A549 (cell line): ENCODE results near the gene ANKRD29. TPM values are rescaled to one million over a fixed set of nuclear protein-coding genes. Genes with fewer than 3 reads are reported as not detected.

Experiments
- ATAC-seq, 2 experiments: fragments of 200-7000 bp in 1 of 2; fragments of >200 bp in 1 of 2; cut with Nextera tagmentation in 1 of 2; cut with Tn5 transposase in 1 of 2; 3 replicates each; pipeline versions ENCODE4 v1.8.0 to v1.9.1; 2018 to 2020; ENCODE audit warnings: mild to moderate bottlenecking in 1 of 2, moderate library complexity in 1 of 2
- CTCF ChIA-PET: fragments of 300-600 bp; sonication (Branson Sonifier 250); formaldehyde crosslinking; extraction: SDS; loops from one replicate; lab custom pipeline; 2021; ENCODE audit warnings: antibody characterized with exemption, inconsistent platforms; lab: Yijun Ruan, JAX
- POLR2A ChIA-PET: fragments of 350-600 bp; formaldehyde crosslinking; extraction: SDS; loops from one replicate; lab custom pipeline; 2021; ENCODE audit warnings: antibody characterized with exemption, inconsistent platforms; lab: Yijun Ruan, JAX
- DNase-seq, 2 experiments: peaks; one replicate each; pipeline versions ENCODE4 v3.0.0 to v3.0.0-alpha.2; 2011 to 2016; ENCODE audit warnings: low read depth in 1 of 2, low spot score in 1 of 2
- FAIRE-seq: peaks from 2 replicates; lab custom pipeline; 2011; peaks lifted over from hg19 to GRCh38; lab: Jason Lieb, UNC
- H3K27ac ChIP-seq, 2 experiments: fragments of >200 bp; sonication (Bioruptor Twin); formaldehyde crosslinking; 3 replicates each; pipeline ENCODE4 v1.5.1; 2016 to 2017
- H3K4me1 ChIP-seq: fragments of >200 bp; sonication (Bioruptor Twin); formaldehyde crosslinking; 3 replicates; pipeline ENCODE4 v1.6.1; 2016
- H3K4me2 ChIP-seq: fragments of >200 bp; sonication (Bioruptor Twin); formaldehyde crosslinking; 3 replicates; pipeline ENCODE4 v1.6.1; 2016
- H3K4me3 ChIP-seq: fragments of >200 bp; sonication (Bioruptor Twin); formaldehyde crosslinking; 3 replicates; pipeline ENCODE4 v1.5.1; 2016
- H3K9me3 ChIP-seq: fragments of >200 bp; sonication (Bioruptor Twin); formaldehyde crosslinking; 3 replicates; pipeline ENCODE4 v1.6.1; 2016
- ATOH8 ChIP-seq: fragments of 250-450 bp; sonication (Bioruptor Pico); IDR thresholded peaks from 2 replicates; pipeline ENCODE4 v1.5.0; 2020; ENCODE audit warnings: low read depth, mild to moderate bottlenecking, moderate library complexity
- BCL3 ChIP-seq: fragments of >200 bp; sonication (Bioruptor Twin); formaldehyde crosslinking; IDR thresholded peaks from 3 replicates; pipeline ENCODE4 v1.6.1; 2016
- CBX8 ChIP-seq: fragments of 200-600 bp; sonication (generic); IDR thresholded peaks from 2 replicates; pipeline ENCODE4 v1.6.1; 2016
- CEBPB ChIP-seq, 2 experiments: fragments of >200 bp in 1 of 2; sonication (Bioruptor Twin) in 1 of 2; formaldehyde crosslinking in 1 of 2; IDR thresholded peaks; 2 replicates each; pipeline ENCODE4 v1.6.1; 2012 to 2016
- CHD2 ChIP-seq: fragments of 150-350 bp; IDR thresholded peaks from 2 replicates; pipeline ENCODE4 v1.6.1; 2014; ENCODE audit warnings: low read length; ENCODE audit not compliant: partially characterized antibody
- CHD4 ChIP-seq: fragments of 200-600 bp; sonication (generic); IDR thresholded peaks from 2 replicates; pipeline ENCODE4 v1.6.1; 2016; ENCODE audit warnings: antibody characterized with exemption, mild to moderate bottlenecking, borderline replicate concordance
- EHMT2 ChIP-seq: fragments of 200-600 bp; sonication (generic); IDR thresholded peaks from 2 replicates; pipeline ENCODE4 v1.6.1; 2016; ENCODE audit warnings: antibody characterized with exemption, low read depth, mild to moderate bottlenecking, moderate library complexity
- EP300 ChIP-seq, 2 experiments: fragments of >200 bp; sonication (Bioruptor Twin); formaldehyde crosslinking; IDR thresholded peaks; 2 replicates in 1 of 2; 3 replicates in 1 of 2; pipeline ENCODE4 v1.6.1; 2016 to 2017
- ESRRA ChIP-seq: fragments of 150-350 bp; IDR thresholded peaks from 2 replicates; pipeline ENCODE4 v1.6.1; 2014; ENCODE audit warnings: mild to moderate bottlenecking, low read length, borderline replicate concordance
- FOXS1 ChIP-seq: fragments of 250-450 bp; sonication (Bioruptor Pico); IDR thresholded peaks from 2 replicates; pipeline ENCODE4 v1.5.0; 2020; ENCODE audit warnings: mild to moderate bottlenecking, moderate library complexity
- GATA3 ChIP-seq: IDR thresholded peaks from 2 replicates; pipeline ENCODE4 v1.6.1; 2012; ENCODE audit warnings: borderline replicate concordance
- HEYL ChIP-seq: fragments of 250-450 bp; sonication (Bioruptor Pico); IDR thresholded peaks from 2 replicates; pipeline ENCODE4 v1.8.0; 2021; ENCODE audit warnings: mild to moderate bottlenecking, moderate library complexity
- HOXA7 ChIP-seq: fragments of 250-450 bp; sonication (Bioruptor Pico); IDR thresholded peaks from 2 replicates; pipeline ENCODE4 v1.5.0; 2020; ENCODE audit warnings: mild to moderate bottlenecking, moderate library complexity
- HOXB5 ChIP-seq: fragments of 250-450 bp; sonication (Bioruptor Pico); IDR thresholded peaks from 2 replicates; pipeline ENCODE4 v1.5.0; 2020; ENCODE audit warnings: mild to moderate bottlenecking, moderate library complexity
- JUNB ChIP-seq: fragments of >200 bp; sonication (Bioruptor Twin); formaldehyde crosslinking; IDR thresholded peaks from 2 replicates; pipeline ENCODE4 v1.6.1; 2016
- KDM1A ChIP-seq: fragments of 200-600 bp; sonication (generic); IDR thresholded peaks from 2 replicates; pipeline ENCODE4 v1.6.1; 2016; ENCODE audit warnings: low read depth, mild to moderate bottlenecking
- KDM5A ChIP-seq: fragments of 200-600 bp; sonication (generic); IDR thresholded peaks from 2 replicates; pipeline ENCODE4 v1.6.1; 2016; ENCODE audit warnings: antibody characterized with exemption, mild to moderate bottlenecking
- MAFK ChIP-seq: fragments of 450-650 bp; IDR thresholded peaks from 2 replicates; pipeline ENCODE4 v1.6.1; 2014; ENCODE audit not compliant: partially characterized antibody
- MAX ChIP-seq: IDR thresholded peaks from 2 replicates; pipeline ENCODE4 v1.6.1; 2012
- MAZ ChIP-seq: fragments of 150-350 bp; IDR thresholded peaks from 2 replicates; pipeline ENCODE4 v1.6.1; 2014; ENCODE audit warnings: antibody characterized with exemption, low read depth, low read length, borderline replicate concordance
- MYC ChIP-seq: IDR thresholded peaks from 2 replicates; pipeline ENCODE4 v1.6.1; 2012; ENCODE audit warnings: mild to moderate bottlenecking, inconsistent platforms, low read length, improper control_type of control experiment, borderline replicate concordance
- NR3C1 ChIP-seq: fragments of >200 bp; sonication (Bioruptor Twin); formaldehyde crosslinking; IDR thresholded peaks from 3 replicates; pipeline ENCODE4 v1.6.1; 2017
- PHF8 ChIP-seq: fragments of 200-600 bp; sonication (generic); IDR thresholded peaks from 2 replicates; pipeline ENCODE4 v1.6.1; 2016; ENCODE audit warnings: low read depth, mild to moderate bottlenecking, antibody characterized with exemption, moderate library complexity, borderline replicate concordance
- POLR2A ChIP-seq: IDR thresholded peaks from 2 replicates; pipeline ENCODE4 v1.6.1; 2012; ENCODE audit warnings: mild to moderate bottlenecking, low read length
- RAD21 ChIP-seq, 2 experiments: fragments of >200 bp in 1 of 2; sonication (Bioruptor Twin) in 1 of 2; formaldehyde crosslinking in 1 of 2; IDR thresholded peaks in 1 of 2; conservative IDR thresholded peaks in 1 of 2; 2 replicates in 1 of 2; 3 replicates in 1 of 2; pipeline ENCODE4 v1.6.1; 2012 to 2018; ENCODE audit warnings: inconsistent platforms in 1 of 2
- RARB ChIP-seq: fragments of 250-450 bp; sonication (Bioruptor Pico); IDR thresholded peaks from 2 replicates; pipeline ENCODE4 v1.8.0; 2021; ENCODE audit warnings: mild to moderate bottlenecking, moderate library complexity
- RCOR1 ChIP-seq: fragments of 150-350 bp; IDR thresholded peaks from 2 replicates; pipeline ENCODE4 v1.6.1; 2014; ENCODE audit warnings: antibody characterized with exemption, low read length, low read depth
- RNF2 ChIP-seq: fragments of 200-600 bp; sonication (generic); IDR thresholded peaks from 2 replicates; pipeline ENCODE4 v1.6.1; 2016; ENCODE audit warnings: low read depth, mild to moderate bottlenecking, antibody characterized with exemption, moderate library complexity, borderline replicate concordance
- SMC3 ChIP-seq: fragments of >200 bp; sonication (Bioruptor Twin); formaldehyde crosslinking; IDR thresholded peaks from 3 replicates; pipeline ENCODE4 v1.6.1; 2018; ENCODE audit warnings: inconsistent platforms
- ZC3H11A ChIP-seq: fragments of 450-650 bp; IDR thresholded peaks from 2 replicates; pipeline ENCODE4 v1.6.1; 2014; ENCODE audit warnings: antibody characterized with exemption, mild to moderate bottlenecking
- ZFP36 ChIP-seq: fragments of 450-650 bp; IDR thresholded peaks from 2 replicates; pipeline ENCODE4 v1.6.1; 2014; ENCODE audit warnings: borderline replicate concordance; ENCODE audit not compliant: partially characterized antibody
- ZSCAN20 ChIP-seq: fragments of 250-450 bp; sonication (Bioruptor Pico); IDR thresholded peaks from 2 replicates; pipeline ENCODE4 v1.8.0; 2022; ENCODE audit warnings: mild to moderate bottlenecking, moderate library complexity
- WGBS: methylation state at CpG from one replicate; pipeline ENCODE4 v1.1.6; 2017; ENCODE audit errors: missing lambda C conversion rate; 5-methylcytosine and 5-hydroxymethylcytosine counted together
- polyA plus RNA-seq, 4 experiments: library from polyadenylated mRNA; depleted of rRNA in 3 of 4; stranded (reverse); fragments of >200 nt; fragmentation: RNase III in 1 of 4; extraction: RNeasy Plus Mini Kit Qiagen cat#74134 plus additional on column Dnase treatment in 1 of 4; gene quantifications; 2 replicates in 3 of 4; 3 replicates in 1 of 4; pipeline ENCODE4 v1.2.3, GENCODE V29; 2011 to 2017
- TF ChIP-seq, protein P1 (sequence below): fragments of 200-600 bp; sonication (generic); IDR thresholded peaks from 2 replicates; pipeline ENCODE4 v1.6.1; 2016; ENCODE audit warnings: antibody characterized with exemption, mild to moderate bottlenecking, moderate library complexity
- TF ChIP-seq, protein P2 (sequence below): fragments of >200 bp; sonication (Bioruptor Twin); formaldehyde crosslinking; IDR thresholded peaks from 2 replicates; pipeline ENCODE4 v1.6.1; 2016
- TF ChIP-seq, protein P3 (sequence below): IDR thresholded peaks from 2 replicates; pipeline ENCODE4 v1.6.1; 2012

ANKRD29 gene
- polyA plus RNA-seq, 2 of the 4 experiments (the other 2 are of a cell fraction): 12.4 to 25.4 TPM

DNA sequence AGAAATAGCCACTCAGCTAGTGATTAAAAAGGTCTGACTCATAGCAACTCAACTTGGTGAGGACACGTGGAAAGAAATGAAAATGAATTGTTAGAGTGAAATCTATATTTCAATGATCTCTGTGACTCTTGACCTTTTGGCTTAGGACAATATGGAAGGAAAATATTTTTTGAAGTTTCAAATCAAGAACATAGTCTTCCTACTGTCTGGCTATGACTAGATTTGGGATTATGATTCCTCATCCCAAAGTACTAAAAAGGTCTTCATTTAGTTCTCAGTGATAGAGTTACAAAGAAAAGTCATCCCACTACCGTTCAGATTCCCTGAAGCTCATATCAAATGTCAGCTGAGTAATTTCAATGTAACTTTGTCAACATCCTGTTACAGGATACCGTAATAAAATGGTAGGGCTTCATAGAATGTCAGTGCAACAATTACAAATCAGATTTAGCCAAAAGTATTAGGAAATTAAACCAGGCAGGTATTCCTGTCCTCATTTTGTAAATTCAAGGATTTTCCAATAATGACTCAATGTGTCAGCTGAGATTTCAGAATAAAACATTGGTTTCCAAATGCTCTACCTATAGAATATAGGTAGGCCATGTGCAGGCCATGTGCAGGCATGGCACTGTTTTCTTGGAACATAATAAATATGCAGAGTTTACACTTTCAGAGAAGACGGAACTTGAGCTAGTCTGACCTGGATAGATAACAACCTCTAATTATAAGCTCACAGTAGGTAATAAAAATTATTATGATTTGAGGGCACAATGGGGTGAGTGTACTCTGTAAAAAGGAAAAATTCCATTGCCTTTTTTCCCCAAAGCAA is 36.0 kb downstream of the ANKRD29 start:
- H3K4me1 ChIP-seq: peaks cover 67% of the 10 kb centered on the region
- FAIRE-seq (no peak), DNase-seq (peak in 1 of 2 experiments; percentile 39), ATAC-seq (no peak)
- peak overlapping the region; percentile 65 to 86 for H3K27ac ChIP-seq
- ChIA-PET POLR2A (interaction anchor here (0.6 to 1.0 kb wide), 2 partner anchors 76 to 1887 kb away, joined by 3 to 4 read pairs; no protein-coding TSS in a partner anchor), CTCF (interaction anchor here (0.8 to 6.7 kb wide), 9 partner anchors 9 to 194 kb away, joined by 3 to 74 read pairs (median 3); no protein-coding TSS in a partner anchor)
- H3K9me3 ChIP-seq: no peaks in the 10 kb centered on the region
- peak overlapping the region; percentile 71 for H3K4me2 ChIP-seq
- no peak overlapping the region for H3K4me3 ChIP-seq
- 11% methylated on average over 4 of the region's 4 CpGs for WGBS
- no peak for TF ChIP-seq RARB (CRISPR knock-in tag)
- TF ChIP-seq CBX8: no peak
- no peak for TF ChIP-seq RNF2
- no peak for TF ChIP-seq HEYL (CRISPR knock-in tag)
- TF ChIP-seq ZFP36: no peak
- TF ChIP-seq JUNB: no peak
- TF ChIP-seq RAD21 (conservative IDR thresholded peaks at IDR 0.05 in 1 of 2, IDR thresholded peaks at IDR 0.05 in 1 of 2): no peak
- TF ChIP-seq MAFK: no peak
- TF ChIP-seq ZC3H11A: no peak
- no peak for TF ChIP-seq MAZ
- TF ChIP-seq BCL3: no peak
- no peak for TF ChIP-seq FOXS1 (CRISPR knock-in tag)
- no peak for TF ChIP-seq ATOH8 (CRISPR knock-in tag)
- TF ChIP-seq EP300 (IDR thresholded peaks at IDR 0.05): 0 out of 5 replicates have a peak, but pooled peaks have one; percentile 12 to 27
- TF ChIP-seq, protein P1, sequence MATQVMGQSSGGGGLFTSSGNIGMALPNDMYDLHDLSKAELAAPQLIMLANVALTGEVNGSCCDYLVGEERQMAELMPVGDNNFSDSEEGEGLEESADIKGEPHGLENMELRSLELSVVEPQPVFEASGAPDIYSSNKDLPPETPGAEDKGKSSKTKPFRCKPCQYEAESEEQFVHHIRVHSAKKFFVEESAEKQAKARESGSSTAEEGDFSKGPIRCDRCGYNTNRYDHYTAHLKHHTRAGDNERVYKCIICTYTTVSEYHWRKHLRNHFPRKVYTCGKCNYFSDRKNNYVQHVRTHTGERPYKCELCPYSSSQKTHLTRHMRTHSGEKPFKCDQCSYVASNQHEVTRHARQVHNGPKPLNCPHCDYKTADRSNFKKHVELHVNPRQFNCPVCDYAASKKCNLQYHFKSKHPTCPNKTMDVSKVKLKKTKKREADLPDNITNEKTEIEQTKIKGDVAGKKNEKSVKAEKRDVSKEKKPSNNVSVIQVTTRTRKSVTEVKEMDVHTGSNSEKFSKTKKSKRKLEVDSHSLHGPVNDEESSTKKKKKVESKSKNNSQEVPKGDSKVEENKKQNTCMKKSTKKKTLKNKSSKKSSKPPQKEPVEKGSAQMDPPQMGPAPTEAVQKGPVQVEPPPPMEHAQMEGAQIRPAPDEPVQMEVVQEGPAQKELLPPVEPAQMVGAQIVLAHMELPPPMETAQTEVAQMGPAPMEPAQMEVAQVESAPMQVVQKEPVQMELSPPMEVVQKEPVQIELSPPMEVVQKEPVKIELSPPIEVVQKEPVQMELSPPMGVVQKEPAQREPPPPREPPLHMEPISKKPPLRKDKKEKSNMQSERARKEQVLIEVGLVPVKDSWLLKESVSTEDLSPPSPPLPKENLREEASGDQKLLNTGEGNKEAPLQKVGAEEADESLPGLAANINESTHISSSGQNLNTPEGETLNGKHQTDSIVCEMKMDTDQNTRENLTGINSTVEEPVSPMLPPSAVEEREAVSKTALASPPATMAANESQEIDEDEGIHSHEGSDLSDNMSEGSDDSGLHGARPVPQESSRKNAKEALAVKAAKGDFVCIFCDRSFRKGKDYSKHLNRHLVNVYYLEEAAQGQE: no peak
- TF ChIP-seq KDM1A: no peak
- TF ChIP-seq, protein P2, sequence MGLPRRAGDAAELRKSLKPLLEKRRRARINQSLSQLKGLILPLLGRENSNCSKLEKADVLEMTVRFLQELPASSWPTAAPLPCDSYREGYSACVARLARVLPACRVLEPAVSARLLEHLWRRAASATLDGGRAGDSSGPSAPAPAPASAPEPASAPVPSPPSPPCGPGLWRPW: no peak
- peak; percentile 61; the same call in 1 of the 2 replicates for TF ChIP-seq ZSCAN20 (CRISPR knock-in tag)
- no peak for TF ChIP-seq ESRRA
- no peak for TF ChIP-seq HOXB5 (CRISPR knock-in tag)
- no peak for TF ChIP-seq KDM5A
- TF ChIP-seq CHD2: no peak
- TF ChIP-seq, protein P3, sequence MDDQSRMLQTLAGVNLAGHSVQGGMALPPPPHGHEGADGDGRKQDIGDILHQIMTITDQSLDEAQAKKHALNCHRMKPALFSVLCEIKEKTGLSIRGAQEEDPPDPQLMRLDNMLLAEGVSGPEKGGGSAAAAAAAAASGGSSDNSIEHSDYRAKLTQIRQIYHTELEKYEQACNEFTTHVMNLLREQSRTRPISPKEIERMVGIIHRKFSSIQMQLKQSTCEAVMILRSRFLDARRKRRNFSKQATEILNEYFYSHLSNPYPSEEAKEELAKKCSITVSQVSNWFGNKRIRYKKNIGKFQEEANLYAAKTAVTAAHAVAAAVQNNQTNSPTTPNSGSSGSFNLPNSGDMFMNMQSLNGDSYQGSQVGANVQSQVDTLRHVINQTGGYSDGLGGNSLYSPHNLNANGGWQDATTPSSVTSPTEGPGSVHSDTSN: no peak
- peak in 1 of 2 experiments; percentile 8; a peak in 1 of 4 replicates for TF ChIP-seq CEBPB (IDR thresholded peaks at IDR 0.05)
- TF ChIP-seq MYC: no peak
- no peak for TF ChIP-seq CHD4
- TF ChIP-seq EHMT2: no peak
- TF ChIP-seq GATA3: no peak
- no peak for TF ChIP-seq HOXA7 (CRISPR knock-in tag)
- no peak for TF ChIP-seq PHF8
- TF ChIP-seq POLR2A: no peak
- no peak for TF ChIP-seq NR3C1
- peak; percentile 70; the same call in 1 of the 2 replicates for TF ChIP-seq MAX
- TF ChIP-seq SMC3: no peak
- no peak for TF ChIP-seq RCOR1
